ENCODE measurements around the gene RPL32. TPM values are rescaled to one million over a fixed set of nuclear protein-coding genes. Genes with fewer than 3 reads are reported as not detected.

The RPL32 gene
- total and polyA plus RNA-seq, 8 donors = 71.5 to 3,985 (median 2,039) TPM

GRCh38 chr3:12818273-12818672 is 23.1 kb downstream of the RPL32 start:
- Histone ChIP-seq H3K36me3 (peaks cover 11 to 80% (median 52%) of the 10 kb centered on the region in 4 donors), H3K27ac (no peak overlapping the region), H3K9me3 (no peaks in the 10 kb centered on the region), H3K27me3 (no peaks in the 10 kb centered on the region), H3K4me3 (no peak overlapping the region), H3K4me1 (no peaks in the 10 kb centered on the region)
- TF ChIP-seq EP300 (IDR thresholded peaks at IDR 0.05) (no peak), POLR2A (IDR thresholded peaks at IDR 0.05) (no peak), POLR2AphosphoS5 (IDR thresholded peaks at IDR 0.05) (no peak), CTCF (IDR thresholded peaks at IDR 0.05) (no peak)
- no peak for DNase-seq
- WGBS, 5 donors = 84 to 91% (median 89%) methylated on average over 8 of the region's 8 CpGs
- intact Hi-C loops (cut with DNase I; ENCODE audit: low total_unique reads) = no loop called here

DNA sequence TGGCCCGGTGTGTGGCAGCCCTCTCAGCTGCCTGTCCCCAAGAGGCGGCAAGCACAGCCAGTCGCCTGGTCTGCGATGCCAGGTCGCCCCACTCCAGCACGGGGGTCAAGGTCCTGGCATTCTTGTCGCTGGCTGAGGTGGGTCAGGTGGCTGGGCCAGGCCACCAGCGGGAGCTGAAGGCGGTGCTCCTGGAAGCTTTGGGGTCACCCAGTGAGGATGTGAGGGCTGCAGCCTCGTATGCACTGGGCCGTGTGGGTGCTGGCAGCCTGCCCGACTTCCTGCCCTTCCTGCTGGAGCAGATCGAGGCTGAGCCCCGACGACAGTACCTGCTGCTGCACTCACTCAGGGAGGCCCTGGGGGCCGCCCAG is 24.0 kb downstream of the RPL32 start:
- TF ChIP-seq POLR2A (IDR thresholded peaks at IDR 0.05) = no peak
- no peak for TF ChIP-seq EP300 (IDR thresholded peaks at IDR 0.05)
- TF ChIP-seq POLR2AphosphoS5 (IDR thresholded peaks at IDR 0.05) = no peak
- TF ChIP-seq CTCF (IDR thresholded peaks at IDR 0.05) = no peak
- H3K4me3 ChIP-seq = no peak overlapping the region
- H3K4me1 ChIP-seq = no peaks in the 10 kb centered on the region
- no peaks in the 10 kb centered on the region for H3K27me3 ChIP-seq
- no peak for DNase-seq
- intact Hi-C loops (cut with DNase I; ENCODE audit: low total_unique reads) = no loop called here
- WGBS, 5 donors = 55 to 83% (median 59%) methylated on average over 1 to 16 of the region's 16 CpGs
- no peak overlapping the region for H3K27ac ChIP-seq
- H3K9me3 ChIP-seq = no peaks in the 10 kb centered on the region
- peaks cover 11 to 80% (median 52%) of the 10 kb centered on the region in 4 donors for H3K36me3 ChIP-seq

- Histone ChIP-seq H3K4me1 (no peaks in the 10 kb centered on the region), H3K4me3 (no peak overlapping the region), H3K9me3 (no peaks in the 10 kb centered on the region), H3K27me3 (no peaks in the 10 kb centered on the region), H3K36me3 (peaks cover 11 to 79% (median 52%) of the 10 kb centered on the region in 4 donors), H3K27ac (no peak overlapping the region)
- DNase-seq = no peak
- TF ChIP-seq POLR2A (IDR thresholded peaks at IDR 0.05) = no peak
- TF ChIP-seq CTCF (IDR thresholded peaks at IDR 0.05) = no peak
- 94 to 96% (median 95%) methylated on average over 22 to 34 of the region's 34 CpGs for WGBS, 5 donors
- intact Hi-C loops (cut with DNase I; ENCODE audit: low total_unique reads) = no loop called here
Measured at GRCh38 chr3:12816521-12817342, 24.6 kb downstream of the RPL32 start.

DNA sequence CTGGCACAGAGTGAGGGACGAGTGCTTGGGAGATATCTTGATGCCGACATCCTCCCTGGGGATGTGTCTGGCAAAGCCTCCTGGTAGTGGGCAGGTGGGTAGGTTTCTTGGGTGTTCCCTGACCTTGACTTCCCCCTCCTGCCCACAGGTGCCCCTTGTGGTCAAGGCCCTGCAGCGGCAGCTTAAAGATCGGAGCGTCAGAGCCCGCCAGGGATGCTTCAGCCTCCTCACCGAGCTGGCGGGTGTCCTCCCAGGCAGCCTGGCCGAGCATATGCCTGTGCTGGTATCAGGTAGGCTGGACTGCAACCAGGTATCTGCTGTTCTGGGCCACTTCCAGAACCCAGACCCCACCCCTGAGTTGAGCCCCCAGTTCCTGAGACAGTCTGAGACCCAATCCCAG is 25.6 kb downstream of the RPL32 start:
- H3K36me3 ChIP-seq = peaks cover 11 to 72% (median 52%) of the 10 kb centered on the region in 4 donors
- no peak for DNase-seq
- no peak overlapping the region for H3K4me3 ChIP-seq
- H3K9me3 ChIP-seq = no peaks in the 10 kb centered on the region
- intact Hi-C loops (cut with DNase I; ENCODE audit: low total_unique reads) = no loop called here
- no peaks in the 10 kb centered on the region for H3K27me3 ChIP-seq
- TF ChIP-seq POLR2AphosphoS5 (IDR thresholded peaks at IDR 0.05) = no peak
- TF ChIP-seq CTCF (IDR thresholded peaks at IDR 0.05) = no peak
- no peak for TF ChIP-seq POLR2A (IDR thresholded peaks at IDR 0.05)
- TF ChIP-seq EP300 (IDR thresholded peaks at IDR 0.05) = no peak
- WGBS, 5 donors = 84 to 95% (median 88%) methylated on average over 8 to 9 of the region's 9 CpGs
- H3K27ac ChIP-seq = no peak overlapping the region
- H3K4me1 ChIP-seq = peaks cover 0 to 5% (median 4%) of the 10 kb centered on the region in 4 donors

All from stomach (tissue), 9 donors.